GM21619 (cell line): ENCODE results near the gene LARGE1.
A peak's percentile ranks its signal among the peaks of the same experiment; 100 is the strongest.
"Not testable (repeated sequence)": the region's sequence is repeated elsewhere in the genome, so short reads cannot be mapped to it uniquely, and the experiment has no call there.

Experiments
- ATAC-seq: cut with Tn5 transposase; IDR thresholded peaks from one replicate; pipeline ENCODE4 v1.9.1; 2021; ENCODE audit not compliant: unreplicated experiment

The LARGE1 gene

GRCh38 chr22:33504941-33505625, 415.2 kb downstream of the LARGE1 start:
- no peak for ATAC-seq

- ATAC-seq: no peak
These were observed 424.2 kb downstream of the LARGE1 start for GRCh38 chr22:33496112-33496511.

- ATAC-seq: no peak
These were observed 426.6 kb downstream of the LARGE1 start for GRCh38 chr22:33493476-33494205.

- ATAC-seq: no peak
These were observed 428.0 kb downstream of the LARGE1 start for GRCh38 chr22:33492210-33492651.

- ATAC-seq: no peak
These were observed 433.1 kb downstream of the LARGE1 start for GRCh38 chr22:33487041-33487716.

- no peak for ATAC-seq
These were observed 438.7 kb downstream of the LARGE1 start for GRCh38 chr22:33481550-33481949.

GRCh38 chr22:33477120-33478111, 442.9 kb downstream of the LARGE1 start:
- no peak for ATAC-seq

- ATAC-seq: no peak
These were observed 443.6 kb downstream of the LARGE1 start for GRCh38 chr22:33476716-33477115.

- no peak for ATAC-seq
These were observed 444.1 kb downstream of the LARGE1 start for GRCh38 chr22:33476206-33476605.

GRCh38 chr22:33474587-33474986, 445.7 kb downstream of the LARGE1 start:
- ATAC-seq: no peak

- peak; percentile 53 for ATAC-seq
These were observed 447.6 kb downstream of the LARGE1 start for GRCh38 chr22:33472462-33473344.

GRCh38 chr22:33470456-33470855, 449.8 kb downstream of the LARGE1 start:
- ATAC-seq: no peak

- no peak for ATAC-seq
These were observed 452.6 kb downstream of the LARGE1 start for GRCh38 chr22:33467620-33468095.

- no peak for ATAC-seq
These were observed 453.2 kb downstream of the LARGE1 start for GRCh38 chr22:33467080-33467479.

GRCh38 chr22:33465554-33465953, 454.7 kb downstream of the LARGE1 start:
- ATAC-seq: no peak

- no peak for ATAC-seq
These were observed 455.6 kb downstream of the LARGE1 start for GRCh38 chr22:33464698-33465097.

GRCh38 chr22:33461698-33462434, 458.4 kb downstream of the LARGE1 start:
- ATAC-seq: no peak

GRCh38 chr22:33461245-33461644, 459.0 kb downstream of the LARGE1 start:
- ATAC-seq: not testable (repeated sequence)

- ATAC-seq: no peak
These were observed 461.1 kb downstream of the LARGE1 start for GRCh38 chr22:33459137-33459536.
